Suprapubic skin (tissue), 4 donors: ENCODE measurements around the gene HAS3. TPM values are rescaled to one million over a fixed set of nuclear protein-coding genes. Genes with fewer than 3 reads are reported as not detected.

Experiments used
- DNase-seq, 2 donors: peaks; one replicate each; pipeline ENCODE4 v3.0.0-alpha.2; 2019; ENCODE audit warnings: low spot score in 2 of 2
- H3K27ac ChIP-seq: fragments of 200-600 bp; sonication (generic); one replicate; pipeline ENCODE4 v1.5.1; 2019
- H3K27me3 ChIP-seq: fragments of 200-600 bp; sonication (generic); one replicate; pipeline ENCODE4 v1.5.1; 2019
- H3K36me3 ChIP-seq: fragments of 200-600 bp; sonication (generic); one replicate; pipeline ENCODE4 v1.5.1; 2019
- H3K4me1 ChIP-seq: fragments of 200-600 bp; sonication (generic); one replicate; pipeline ENCODE4 v1.5.1; 2019
- H3K4me3 ChIP-seq: fragments of 200-600 bp; sonication (generic); one replicate; pipeline ENCODE4 v1.5.1; 2019; ENCODE audit warnings: mild to moderate bottlenecking
- H3K9me3 ChIP-seq: fragments of 200-600 bp; sonication (generic); one replicate; pipeline ENCODE4 v1.5.1; 2019
- EP300 ChIP-seq: sonication (generic); formaldehyde crosslinking; IDR thresholded peaks from one replicate; pipeline ENCODE4 v1.6.1; 2017; ENCODE audit warnings: antibody characterized with exemption
- POLR2A ChIP-seq, 2 donors: fragments of 450-650 bp; IDR thresholded peaks; one replicate each; pipeline ENCODE4 v1.6.1; 2017; ENCODE audit warnings: antibody characterized with exemption in 2 of 2, mild to moderate bottlenecking in 2 of 2, moderate library complexity in 2 of 2
- POLR2AphosphoS5 ChIP-seq, 3 donors: sonication (generic); formaldehyde crosslinking; IDR thresholded peaks; one replicate each; pipeline ENCODE4 v1.6.1; 2017; ENCODE audit warnings: antibody characterized with exemption in 3 of 3
- WGBS: methylation state at CpG from one replicate; pipeline ENCODE4 v1.1.5; 2018; 5-methylcytosine and 5-hydroxymethylcytosine counted together
- total RNA-seq, 4 donors: library from RNA; depleted of rRNA; stranded (reverse); fragments of >200 nt; gene quantifications; one replicate each; pipeline ENCODE4 v1.1.0, GENCODE V29; 2016
- TF ChIP-seq, protein P1 (sequence below), 2 donors: fragments of 200-600 bp in 1 of 2; fragments of 450-650 bp in 1 of 2; sonication (generic) in 1 of 2; IDR thresholded peaks; one replicate each; pipeline ENCODE4 v1.5.1; 2016 to 2019; ENCODE audit warnings: antibody characterized with exemption in 2 of 2, mild to moderate bottlenecking in 1 of 2, moderate library complexity in 1 of 2

Gene HAS3
- total RNA-seq, 4 donors from 2014 or later, result 4.4 to 11.3 (median 7.1) TPM

DNA sequence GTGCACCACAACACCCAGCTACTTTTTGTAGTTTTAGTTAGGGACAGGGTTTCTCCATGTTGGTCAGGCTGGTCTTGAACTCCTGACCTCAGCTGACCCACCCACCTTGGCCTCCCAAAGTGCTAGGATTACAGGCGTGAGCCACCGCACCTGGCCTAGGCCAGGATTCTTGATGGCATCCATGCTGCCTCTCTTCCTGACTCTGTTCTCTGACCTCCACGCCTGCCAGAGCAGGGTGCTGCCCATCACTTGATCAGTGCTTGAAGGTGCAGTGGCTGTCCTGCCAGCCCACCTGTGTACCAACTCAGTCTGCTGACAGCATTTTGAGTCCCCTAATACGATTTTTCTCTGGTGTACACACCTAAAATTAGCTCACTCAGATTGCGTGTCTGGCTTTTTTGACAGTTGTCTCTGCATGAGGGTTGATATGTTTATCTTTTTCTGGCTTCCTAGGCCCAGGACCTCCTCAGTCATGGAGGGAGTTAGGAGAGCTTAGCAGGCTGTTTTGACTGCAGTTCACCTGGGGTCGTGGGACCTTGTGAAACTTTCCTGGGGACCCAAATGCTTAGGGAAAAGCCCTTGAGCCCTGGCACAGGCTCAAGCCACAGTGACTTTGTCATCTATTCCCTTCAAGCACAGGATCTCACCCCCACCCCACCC is 5.9 kb downstream of the HAS3 start:
- H3K27ac ChIP-seq, result no peak overlapping the region

DNA sequence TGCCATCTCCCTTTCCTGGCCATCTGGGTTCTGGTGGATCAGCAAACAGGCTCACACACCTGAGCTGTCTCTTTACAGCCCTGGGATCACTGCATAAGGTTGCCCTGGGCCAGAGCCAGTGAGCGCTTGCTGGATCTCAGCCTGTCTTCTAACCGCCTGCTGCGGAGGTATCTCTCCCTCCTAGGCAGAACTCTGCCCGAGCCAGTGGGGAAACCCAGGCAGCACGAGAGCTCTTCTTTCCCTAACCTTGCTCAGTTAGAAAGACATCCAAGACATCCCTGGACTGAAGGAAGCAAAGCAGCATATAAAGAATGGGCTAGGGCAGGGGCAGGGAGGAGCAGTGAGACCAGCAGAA is 6.4 kb downstream of the HAS3 start:
- 51% methylated on average over 5 of the region's 5 CpGs for WGBS
- TF ChIP-seq EP300, result no peak
- no peak for TF ChIP-seq POLR2AphosphoS5 (IDR thresholded peaks at IDR 0.05)
- TF ChIP-seq, protein P1, sequence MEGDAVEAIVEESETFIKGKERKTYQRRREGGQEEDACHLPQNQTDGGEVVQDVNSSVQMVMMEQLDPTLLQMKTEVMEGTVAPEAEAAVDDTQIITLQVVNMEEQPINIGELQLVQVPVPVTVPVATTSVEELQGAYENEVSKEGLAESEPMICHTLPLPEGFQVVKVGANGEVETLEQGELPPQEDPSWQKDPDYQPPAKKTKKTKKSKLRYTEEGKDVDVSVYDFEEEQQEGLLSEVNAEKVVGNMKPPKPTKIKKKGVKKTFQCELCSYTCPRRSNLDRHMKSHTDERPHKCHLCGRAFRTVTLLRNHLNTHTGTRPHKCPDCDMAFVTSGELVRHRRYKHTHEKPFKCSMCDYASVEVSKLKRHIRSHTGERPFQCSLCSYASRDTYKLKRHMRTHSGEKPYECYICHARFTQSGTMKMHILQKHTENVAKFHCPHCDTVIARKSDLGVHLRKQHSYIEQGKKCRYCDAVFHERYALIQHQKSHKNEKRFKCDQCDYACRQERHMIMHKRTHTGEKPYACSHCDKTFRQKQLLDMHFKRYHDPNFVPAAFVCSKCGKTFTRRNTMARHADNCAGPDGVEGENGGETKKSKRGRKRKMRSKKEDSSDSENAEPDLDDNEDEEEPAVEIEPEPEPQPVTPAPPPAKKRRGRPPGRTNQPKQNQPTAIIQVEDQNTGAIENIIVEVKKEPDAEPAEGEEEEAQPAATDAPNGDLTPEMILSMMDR (IDR thresholded peaks at IDR 0.05), result no peak
- no peak for TF ChIP-seq POLR2A (IDR thresholded peaks at IDR 0.05)
- H3K27ac ChIP-seq, result no peak overlapping the region

More for the DNA sequence above, 5.9 kb downstream of the HAS3 start:
- Histone ChIP-seq H3K4me3 (no peak overlapping the region), H3K4me1 (peaks cover 42% of the 10 kb centered on the region), H3K27me3 (peaks cover 7% of the 10 kb centered on the region), H3K36me3 (peaks cover 47% of the 10 kb centered on the region), H3K9me3 (no peaks in the 10 kb centered on the region)
- 92% methylated on average over 5 of the region's 6 CpGs for WGBS
- DNase-seq, result no peak
- TF ChIP-seq, protein P1 (IDR thresholded peaks at IDR 0.05), result no peak
- TF ChIP-seq EP300 (no peak), POLR2AphosphoS5 (IDR thresholded peaks at IDR 0.05) (no peak), POLR2A (IDR thresholded peaks at IDR 0.05) (no peak)

DNA sequence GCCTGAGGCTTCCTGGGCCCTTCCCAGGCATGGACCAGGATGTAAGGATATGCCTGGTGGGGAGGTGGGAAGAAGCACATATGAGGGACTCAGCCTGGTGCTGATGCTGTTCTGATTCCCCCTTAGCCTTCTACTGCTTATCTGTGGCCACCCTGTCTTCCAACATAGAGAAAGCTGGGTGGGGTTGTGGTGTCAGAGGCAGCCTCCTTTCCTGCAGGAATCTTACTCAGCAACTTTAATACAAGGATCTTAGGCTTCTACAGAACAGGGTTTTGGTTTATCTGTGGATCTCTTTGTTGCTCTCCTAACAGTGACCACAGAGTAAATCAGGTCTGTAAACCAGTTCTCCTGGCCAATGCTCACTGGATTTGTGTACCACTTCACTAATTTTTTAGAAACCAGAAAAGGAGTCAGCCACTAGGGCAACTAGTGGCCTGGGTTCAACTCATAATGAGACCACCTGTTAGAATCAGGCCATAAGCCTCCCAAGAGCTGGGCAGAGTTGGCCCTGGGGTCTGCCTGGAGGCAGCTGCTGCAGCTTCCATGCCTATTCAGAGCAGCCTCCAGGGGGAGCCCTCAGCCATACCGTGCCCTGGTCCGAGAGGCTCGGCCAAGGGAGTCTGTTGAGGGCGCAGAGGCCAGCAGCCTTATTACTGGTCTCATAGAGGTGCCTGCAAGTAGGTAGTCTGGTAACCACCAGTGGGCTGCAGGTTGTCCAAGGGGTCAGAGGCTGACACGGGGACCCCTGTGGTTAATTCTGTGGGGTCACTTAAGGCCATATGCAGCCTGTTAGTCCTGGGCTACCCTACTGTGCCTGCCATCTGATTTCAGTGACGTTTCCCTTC is 7.1 kb downstream of the HAS3 start:
- peak in 1 of 2 donors; percentile 66 for DNase-seq
- H3K4me3 ChIP-seq, result no peak overlapping the region
- H3K27ac ChIP-seq, result no peak overlapping the region
- no peak for TF ChIP-seq POLR2AphosphoS5 (IDR thresholded peaks at IDR 0.05)
- no peak for TF ChIP-seq POLR2A (IDR thresholded peaks at IDR 0.05)
- TF ChIP-seq, protein P1 (IDR thresholded peaks at IDR 0.05), result peak in 1 of 2 donors; percentile 55
- TF ChIP-seq EP300, result no peak
- peaks cover 36% of the 10 kb centered on the region for H3K4me1 ChIP-seq
- H3K27me3 ChIP-seq, result peaks cover 1% of the 10 kb centered on the region
- no peaks in the 10 kb centered on the region for H3K9me3 ChIP-seq
- peaks cover 55% of the 10 kb centered on the region for H3K36me3 ChIP-seq
- WGBS, result 86% methylated on average over 2 of the region's 6 CpGs

More for the DNA sequence above, 6.4 kb downstream of the HAS3 start:
- DNase-seq, result no peak
- Histone ChIP-seq H3K4me3 (no peak overlapping the region), H3K27me3 (peaks cover 7% of the 10 kb centered on the region), H3K4me1 (peaks cover 42% of the 10 kb centered on the region), H3K36me3 (peaks cover 52% of the 10 kb centered on the region), H3K9me3 (no peaks in the 10 kb centered on the region)

DNA sequence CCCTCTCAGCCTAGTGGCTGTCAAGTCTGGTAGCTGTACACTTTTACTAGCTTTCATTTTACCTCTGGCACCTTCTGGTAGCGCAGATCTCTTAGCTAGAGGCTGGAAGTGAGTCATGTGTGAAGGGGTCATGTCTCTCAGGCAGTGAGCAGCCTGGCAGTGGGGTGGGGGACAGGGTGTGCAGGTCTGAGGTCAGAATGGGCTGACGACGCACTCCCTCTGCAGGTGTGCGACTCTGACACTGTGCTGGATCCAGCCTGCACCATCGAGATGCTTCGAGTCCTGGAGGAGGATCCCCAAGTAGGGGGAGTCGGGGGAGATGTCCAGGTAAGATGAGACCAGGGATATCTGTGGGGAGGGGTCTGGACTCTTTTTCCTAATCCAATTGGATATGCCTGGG is 7.8 kb downstream of the HAS3 start:
- Histone ChIP-seq H3K27me3 (no peaks in the 10 kb centered on the region), H3K4me3 (no peak overlapping the region), H3K36me3 (peaks cover 61% of the 10 kb centered on the region), H3K27ac (no peak overlapping the region), H3K9me3 (no peaks in the 10 kb centered on the region), H3K4me1 (peaks cover 29% of the 10 kb centered on the region)
- TF ChIP-seq, protein P1 (IDR thresholded peaks at IDR 0.05), result no peak
- no peak for TF ChIP-seq POLR2A (IDR thresholded peaks at IDR 0.05)
- TF ChIP-seq POLR2AphosphoS5 (IDR thresholded peaks at IDR 0.05), result no peak
- no peak for TF ChIP-seq EP300
- no peak for DNase-seq
- WGBS, result 92% methylated on average over 7 of the region's 7 CpGs

DNA sequence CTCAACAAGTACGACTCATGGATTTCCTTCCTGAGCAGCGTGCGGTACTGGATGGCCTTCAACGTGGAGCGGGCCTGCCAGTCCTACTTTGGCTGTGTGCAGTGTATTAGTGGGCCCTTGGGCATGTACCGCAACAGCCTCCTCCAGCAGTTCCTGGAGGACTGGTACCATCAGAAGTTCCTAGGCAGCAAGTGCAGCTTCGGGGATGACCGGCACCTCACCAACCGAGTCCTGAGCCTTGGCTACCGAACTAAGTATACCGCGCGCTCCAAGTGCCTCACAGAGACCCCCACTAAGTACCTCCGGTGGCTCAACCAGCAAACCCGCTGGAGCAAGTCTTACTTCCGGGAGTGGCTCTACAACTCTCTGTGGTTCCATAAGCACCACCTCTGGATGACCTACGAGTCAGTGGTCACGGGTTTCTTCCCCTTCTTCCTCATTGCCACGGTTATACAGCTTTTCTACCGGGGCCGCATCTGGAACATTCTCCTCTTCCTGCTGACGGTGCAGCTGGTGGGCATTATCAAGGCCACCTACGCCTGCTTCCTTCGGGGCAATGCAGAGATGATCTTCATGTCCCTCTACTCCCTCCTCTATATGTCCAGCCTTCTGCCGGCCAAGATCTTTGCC is 9.0 kb downstream of the HAS3 start:
- 94% methylated on average over 19 of the region's 25 CpGs for WGBS
- no peak overlapping the region for H3K4me3 ChIP-seq
- H3K27me3 ChIP-seq, result no peaks in the 10 kb centered on the region
- H3K9me3 ChIP-seq, result no peaks in the 10 kb centered on the region
- H3K36me3 ChIP-seq, result peaks cover 71% of the 10 kb centered on the region
- H3K27ac ChIP-seq, result no peak overlapping the region
- DNase-seq, result peak in 1 of 2 donors; percentile 40
- H3K4me1 ChIP-seq, result peaks cover 22% of the 10 kb centered on the region
- TF ChIP-seq EP300 (no peak), POLR2A (IDR thresholded peaks at IDR 0.05) (no peak)
